AG10803 (cell line): Measurements from ENCODE around the gene DCUN1D3.

Experiments
- DNase-seq: peaks from one replicate; pipeline ENCODE4 v3.0.0; 2010; ENCODE audit warnings: low read depth
- H3K4me3 ChIP-seq: 2 replicates; pipeline ENCODE4 v1.5.1; 2011; ENCODE audit warnings: mild to moderate bottlenecking, low read length, control low read depth
- CTCF ChIP-seq: conservative IDR thresholded peaks from 2 replicates; pipeline ENCODE4 v1.5.1; 2011; ENCODE audit warnings: mild to moderate bottlenecking, low read length, control low read depth, inconsistent platforms

The DCUN1D3 gene

GRCh38 chr16:20941636-20941926 lies 41.4 kb upstream of the DCUN1D3 start:
- DNase-seq: no peak
- TF ChIP-seq CTCF: no peak
- no peak overlapping the region for H3K4me3 ChIP-seq

GRCh38 chr16:20940871-20941635 lies 40.9 kb upstream of the DCUN1D3 start:
- no peak for TF ChIP-seq CTCF
- no peak for DNase-seq
- no peak overlapping the region for H3K4me3 ChIP-seq

- TF ChIP-seq CTCF: no peak
- no peak overlapping the region for H3K4me3 ChIP-seq
- no peak for DNase-seq
These were observed 39.5 kb upstream of the DCUN1D3 start for GRCh38 chr16:20939611-20940010.

GRCh38 chr16:20938426-20938825 lies 38.3 kb upstream of the DCUN1D3 start:
- H3K4me3 ChIP-seq: no peak overlapping the region
- peak; percentile 27 for DNase-seq
- TF ChIP-seq CTCF: no peak

- no peak for TF ChIP-seq CTCF
- no peak overlapping the region for H3K4me3 ChIP-seq
- no peak for DNase-seq
These were observed 37.6 kb upstream of the DCUN1D3 start for GRCh38 chr16:20937736-20938135.

GRCh38 chr16:20933589-20933988 lies 33.4 kb upstream of the DCUN1D3 start:
- no peak for TF ChIP-seq CTCF
- no peak for DNase-seq
- no peak overlapping the region for H3K4me3 ChIP-seq

GRCh38 chr16:20931066-20931600 lies 31.0 kb upstream of the DCUN1D3 start:
- no peak overlapping the region for H3K4me3 ChIP-seq
- peak; percentile 54 for DNase-seq
- no peak for TF ChIP-seq CTCF
